ENCODE data around the gene RAB11FIP3.

DNA sequence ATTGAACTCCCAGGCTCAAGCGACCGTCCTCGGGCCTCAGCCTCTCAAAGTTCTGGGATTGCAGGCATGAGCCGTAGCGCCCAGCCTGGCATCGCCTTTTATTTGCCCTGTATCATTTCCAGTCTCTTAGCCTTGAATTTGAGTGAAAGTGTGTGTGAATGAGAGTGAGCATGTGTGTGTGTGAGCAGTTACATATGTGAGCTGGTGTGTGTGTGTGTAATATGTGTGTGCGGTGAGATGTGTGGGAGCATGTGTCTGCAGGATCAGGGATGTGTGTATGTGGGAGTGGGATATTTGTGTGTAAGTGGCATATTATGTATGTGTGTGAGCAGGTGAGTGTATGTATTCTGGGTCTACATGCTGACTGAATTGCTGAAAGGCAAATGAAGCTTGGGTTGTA lies 5.5 kb downstream of the RAB11FIP3 start:
- TF ChIP-seq, protein P1, sequence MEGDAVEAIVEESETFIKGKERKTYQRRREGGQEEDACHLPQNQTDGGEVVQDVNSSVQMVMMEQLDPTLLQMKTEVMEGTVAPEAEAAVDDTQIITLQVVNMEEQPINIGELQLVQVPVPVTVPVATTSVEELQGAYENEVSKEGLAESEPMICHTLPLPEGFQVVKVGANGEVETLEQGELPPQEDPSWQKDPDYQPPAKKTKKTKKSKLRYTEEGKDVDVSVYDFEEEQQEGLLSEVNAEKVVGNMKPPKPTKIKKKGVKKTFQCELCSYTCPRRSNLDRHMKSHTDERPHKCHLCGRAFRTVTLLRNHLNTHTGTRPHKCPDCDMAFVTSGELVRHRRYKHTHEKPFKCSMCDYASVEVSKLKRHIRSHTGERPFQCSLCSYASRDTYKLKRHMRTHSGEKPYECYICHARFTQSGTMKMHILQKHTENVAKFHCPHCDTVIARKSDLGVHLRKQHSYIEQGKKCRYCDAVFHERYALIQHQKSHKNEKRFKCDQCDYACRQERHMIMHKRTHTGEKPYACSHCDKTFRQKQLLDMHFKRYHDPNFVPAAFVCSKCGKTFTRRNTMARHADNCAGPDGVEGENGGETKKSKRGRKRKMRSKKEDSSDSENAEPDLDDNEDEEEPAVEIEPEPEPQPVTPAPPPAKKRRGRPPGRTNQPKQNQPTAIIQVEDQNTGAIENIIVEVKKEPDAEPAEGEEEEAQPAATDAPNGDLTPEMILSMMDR (conservative IDR thresholded peaks at IDR 0.05; ENCODE audit: low read depth, low read length): no peak
- TF ChIP-seq EZH2 (IDR thresholded peaks at IDR 0.05; ENCODE audit: low read length, unreplicated experiment): no peak
- no peak for TF ChIP-seq EZH2phosphoT487 (IDR thresholded peaks at IDR 0.05; ENCODE audit: borderline replicate concordance, low read length)
